Fibroblast of skin of left quadriceps (primary cell): Measurements from ENCODE around the gene NFE2.
"Not testable (repeated sequence)": the region's sequence is repeated elsewhere in the genome, so short reads cannot be mapped to it uniquely, and the experiment has no call there.

Experiments
- DNase-seq, 2 experiments: peaks; one replicate each; pipeline ENCODE4 v3.0.0-alpha.2; 2013; ENCODE audit warnings: low read depth in 2 of 2

Gene NFE2

DNA sequence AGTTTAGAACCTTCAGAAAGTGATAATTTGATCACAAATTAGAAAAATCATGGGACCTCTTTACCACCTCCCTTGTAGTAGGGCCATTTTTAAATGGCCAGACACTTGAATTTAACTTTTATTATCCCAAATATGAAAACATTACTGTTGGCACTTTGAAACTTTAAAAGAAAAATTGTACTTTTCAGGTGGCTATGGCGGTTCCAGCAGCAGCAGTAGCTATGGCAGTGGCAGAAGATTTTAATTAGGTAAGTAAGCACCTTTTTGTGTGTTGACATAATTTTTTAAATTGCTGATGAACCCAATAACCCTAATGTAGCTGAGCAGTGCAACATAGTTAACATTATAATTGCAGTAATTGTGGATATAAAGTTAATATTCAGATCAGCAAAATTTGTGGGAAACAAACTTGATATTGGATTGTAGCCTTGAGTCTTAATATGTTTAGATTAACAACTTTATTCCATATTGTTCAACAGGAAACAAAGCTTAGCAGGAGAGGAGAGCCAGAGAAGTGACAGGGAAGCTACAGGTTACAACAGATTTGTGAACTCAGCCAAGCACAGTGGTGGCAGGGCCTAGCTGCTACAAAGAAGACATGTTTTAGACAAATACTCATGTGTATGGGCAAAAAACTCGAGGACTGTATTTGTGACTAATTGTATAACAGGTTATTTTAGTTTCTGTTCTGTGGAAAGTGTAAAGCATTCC lies 16.6 kb downstream of the NFE2 start:
- DNase-seq: not testable (repeated sequence)

DNA sequence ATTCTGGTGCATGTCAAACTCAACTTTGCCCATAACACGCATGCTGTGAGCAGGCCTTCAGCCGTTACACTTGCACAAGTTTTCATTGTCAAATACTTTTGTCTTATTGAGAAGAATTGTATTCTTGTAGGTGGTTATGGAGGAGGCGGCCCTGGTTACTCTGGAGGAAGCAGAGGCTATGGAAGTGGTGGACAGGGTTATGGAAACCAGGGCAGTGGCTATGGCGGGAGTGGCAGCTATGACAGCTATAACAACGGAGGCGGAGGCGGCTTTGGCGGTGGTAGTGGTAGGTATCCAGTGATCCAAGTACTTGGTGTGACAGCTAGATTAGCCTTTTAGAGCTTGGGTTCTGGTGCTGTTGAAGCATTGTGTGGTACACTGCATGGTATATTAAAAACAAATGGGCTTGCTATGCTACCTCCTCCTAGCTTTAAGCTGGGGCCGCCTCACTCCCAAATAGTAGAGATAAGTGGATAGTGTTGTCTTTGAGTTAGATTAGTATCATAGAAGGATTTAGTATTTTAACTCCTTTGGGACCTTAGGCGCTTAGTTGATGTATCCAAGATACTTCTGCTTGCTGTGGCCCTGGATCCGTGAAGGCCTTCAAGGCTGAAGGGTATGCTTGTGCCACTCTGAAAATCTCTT lies 17.7 kb downstream of the NFE2 start:
- no peak for DNase-seq

DNA sequence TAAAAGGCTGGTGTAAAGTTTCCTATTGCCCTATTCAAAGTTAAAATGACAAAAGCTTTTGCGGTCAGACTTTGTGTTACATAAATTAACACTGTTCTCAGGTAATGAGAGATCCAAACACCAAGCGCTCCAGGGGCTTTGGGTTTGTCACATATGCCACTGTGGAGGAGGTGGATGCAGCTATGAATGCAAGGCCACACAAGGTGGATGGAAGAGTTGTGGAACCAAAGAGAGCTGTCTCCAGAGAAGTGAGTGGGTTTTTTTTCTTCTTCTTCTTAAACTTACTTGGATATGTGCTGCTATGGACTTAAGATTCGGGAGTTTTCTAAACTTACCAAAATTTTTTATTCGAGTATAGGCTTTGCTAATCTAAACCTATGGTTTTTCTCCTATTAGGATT lies 19.1 kb downstream of the NFE2 start:
- DNase-seq: not testable (repeated sequence)

DNA sequence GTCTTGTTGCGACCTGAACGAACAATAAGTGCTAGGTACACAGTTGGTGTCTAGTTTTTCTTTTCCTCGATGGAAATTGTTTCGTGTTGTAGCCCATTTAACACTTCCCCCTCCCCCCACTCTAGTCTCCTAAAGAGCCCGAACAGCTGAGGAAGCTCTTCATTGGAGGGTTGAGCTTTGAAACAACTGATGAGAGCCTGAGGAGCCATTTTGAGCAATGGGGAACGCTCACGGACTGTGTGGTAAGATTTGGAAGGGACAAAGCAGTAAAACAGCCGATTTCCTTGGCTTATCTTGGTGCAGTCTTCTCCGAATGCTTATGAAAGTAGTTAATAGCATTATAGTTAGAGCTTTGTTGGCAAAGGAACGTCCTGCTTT lies 19.6 kb downstream of the NFE2 start:
- not testable (repeated sequence) for DNase-seq

DNA sequence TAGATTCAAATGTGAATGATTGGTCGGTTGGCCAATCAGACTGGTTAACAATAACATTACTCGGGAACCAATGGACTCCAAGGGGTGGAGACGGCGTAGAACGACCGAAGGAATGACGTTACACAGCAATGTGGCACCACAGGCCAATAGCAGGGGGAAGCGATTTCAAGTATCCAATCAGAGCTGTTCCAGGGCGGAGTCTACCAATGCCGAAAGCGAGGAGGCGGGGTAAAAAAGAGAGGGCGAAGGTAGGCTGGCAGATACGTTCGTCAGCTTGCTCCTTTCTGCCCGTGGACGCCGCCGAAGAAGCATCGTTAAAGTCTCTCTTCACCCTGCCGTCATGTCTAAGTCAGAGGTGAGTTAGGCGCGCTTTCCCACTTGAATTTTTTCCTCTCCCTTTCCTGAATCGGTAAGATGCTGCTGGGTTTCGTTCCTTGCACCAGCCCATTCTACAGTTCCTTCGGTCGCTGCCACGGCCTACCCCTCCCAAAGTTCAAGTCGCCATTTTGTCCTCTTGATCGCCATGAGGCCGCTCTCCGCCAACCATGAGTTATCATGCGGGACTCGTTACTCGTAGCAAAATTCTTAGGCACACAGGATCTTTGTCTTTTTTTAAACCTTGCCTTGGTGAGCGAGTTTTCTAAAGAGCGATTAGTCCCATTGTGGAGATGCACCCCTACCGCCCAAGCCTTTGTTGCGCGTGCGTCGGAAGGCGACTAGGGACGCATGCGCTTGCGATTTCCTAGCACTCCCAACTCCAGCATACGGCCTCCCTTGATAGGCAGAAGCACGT lies 20.2 kb downstream of the NFE2 start, which contains the start of gene HNRNPA1:
Gene HNRNPA1 (plus strand): TSS at position 259 of the 793 bp plus-strand sequence. CDS start 82 bp downstream, at position 341.
- DNase-seq: peak; percentile 100

DNA sequence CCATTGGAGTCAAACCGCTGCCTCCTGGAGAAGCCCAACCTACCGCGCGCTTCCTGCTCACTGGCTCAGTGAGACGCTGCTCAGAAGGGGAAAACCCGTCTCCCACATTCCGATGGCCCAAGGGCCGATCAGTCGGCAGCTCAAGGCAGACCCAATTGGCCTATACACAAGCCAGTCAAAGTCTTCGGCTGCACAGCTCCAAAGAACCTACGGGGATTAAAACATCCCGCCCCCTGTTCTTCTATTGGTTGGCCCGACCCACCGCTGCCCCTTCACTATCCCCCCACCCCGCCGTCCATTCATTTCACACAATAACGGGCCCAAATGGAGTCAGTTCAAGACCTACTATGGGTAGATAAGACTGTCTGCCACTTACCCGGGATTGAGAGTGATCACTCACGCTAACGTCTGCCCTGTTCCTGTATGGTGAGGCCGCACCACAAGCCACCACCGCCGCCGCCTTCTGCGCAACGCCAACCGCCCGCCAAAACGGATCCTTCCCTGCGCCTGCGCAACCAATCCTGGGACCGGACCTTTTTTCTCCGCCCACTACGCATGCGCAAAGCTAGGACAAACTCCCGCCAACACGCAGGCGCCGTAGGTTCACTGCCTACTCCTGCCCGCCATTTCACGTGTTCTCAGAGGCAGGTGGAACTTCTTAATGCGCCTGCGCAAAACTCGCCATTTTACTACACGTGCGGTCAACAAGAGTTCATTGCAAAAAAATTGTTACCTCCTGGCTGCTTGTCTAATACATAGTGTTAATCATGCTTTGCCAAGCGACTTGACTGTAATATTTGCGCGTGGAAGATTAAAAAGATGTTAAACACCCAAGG lies 21.0 kb downstream of the NFE2 start, which contains the start of gene CBX5:
Gene CBX5 (minus strand): TSS at position 491 of the 836 bp plus-strand sequence. CDS start 22,472 bp downstream, outside the sequence.
- peak; percentile 100 for DNase-seq

DNA sequence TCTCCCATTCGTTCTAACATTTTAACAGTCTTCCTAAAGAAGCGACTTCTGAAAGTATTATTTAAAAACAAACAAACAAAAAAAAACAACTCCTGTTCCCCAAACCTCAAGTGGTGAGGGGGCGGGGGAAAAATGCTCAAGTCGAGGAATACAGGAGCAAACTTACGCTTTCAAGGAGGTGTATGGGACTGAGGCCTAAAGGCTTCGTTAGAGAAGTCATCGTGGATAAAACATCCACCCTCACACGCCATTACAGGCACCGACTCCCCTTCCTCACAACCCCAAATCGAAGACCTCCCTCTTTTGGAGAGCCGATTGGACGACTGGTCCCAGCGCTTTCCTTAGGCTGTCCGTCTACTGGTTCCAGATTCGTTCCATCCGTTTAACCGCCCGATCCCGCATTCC lies 21.6 kb downstream of the NFE2 start:
- no peak for DNase-seq

DNA sequence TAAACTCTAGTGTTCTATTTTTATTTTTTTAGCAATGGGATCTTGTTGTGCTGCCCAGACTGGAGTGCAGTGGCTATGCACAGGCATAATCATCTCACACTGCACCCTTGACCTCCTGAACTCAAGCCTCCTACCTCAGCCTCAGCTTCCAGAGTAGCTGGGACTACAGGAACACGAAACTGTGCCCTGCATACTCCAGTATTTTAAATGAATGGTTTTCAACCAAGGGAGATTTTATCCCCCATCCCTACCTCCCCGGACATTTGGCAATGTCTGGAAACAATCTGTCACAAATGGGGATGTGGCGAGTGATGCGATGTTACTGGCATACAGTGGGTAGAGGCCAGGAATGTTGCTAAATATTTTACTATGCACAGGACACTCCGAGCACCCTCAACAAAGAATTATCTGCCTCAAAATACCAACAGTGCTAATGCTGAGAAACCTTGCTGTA lies 23.0 kb downstream of the NFE2 start:
- peak; percentile 42 to 50 for DNase-seq

DNA sequence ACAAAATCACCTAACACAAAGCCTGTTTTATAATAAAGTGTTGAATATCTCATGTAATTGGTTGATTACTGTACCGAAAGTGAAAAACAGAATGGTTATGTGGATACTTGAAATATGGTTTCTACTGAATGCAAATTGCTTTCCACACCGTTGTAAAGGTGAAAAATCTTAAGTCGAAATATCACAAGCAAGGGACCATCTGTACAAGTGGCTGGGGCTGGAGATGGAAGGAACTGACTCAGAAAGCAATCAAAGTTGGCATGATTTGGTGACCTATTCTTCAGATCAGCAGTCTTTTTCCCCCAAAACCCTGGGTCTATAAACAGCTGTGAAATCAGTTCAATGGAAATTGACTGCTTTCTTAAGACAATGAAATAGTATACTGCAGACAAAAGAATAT lies 24.4 kb downstream of the NFE2 start:
- no peak for DNase-seq

DNA sequence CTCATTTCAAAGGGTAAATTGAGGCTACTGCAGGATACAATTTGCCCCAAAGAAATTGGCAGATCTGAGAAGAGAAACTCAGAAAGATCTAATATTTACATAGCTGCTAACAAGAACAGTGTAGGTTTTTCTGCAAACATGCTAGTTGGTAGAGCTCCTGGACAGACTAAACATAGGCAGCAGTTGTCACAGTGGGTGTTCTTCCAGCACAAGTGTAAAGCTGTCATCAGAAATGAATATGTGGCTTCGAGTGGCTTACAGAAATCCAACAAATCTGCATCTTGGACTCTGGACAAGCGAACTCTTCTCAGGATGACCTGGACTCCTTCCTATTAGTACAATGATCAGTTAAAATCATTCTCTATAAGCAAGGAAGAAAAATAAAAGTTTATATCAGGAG lies 26.8 kb downstream of the NFE2 start:
- no peak for DNase-seq

DNA sequence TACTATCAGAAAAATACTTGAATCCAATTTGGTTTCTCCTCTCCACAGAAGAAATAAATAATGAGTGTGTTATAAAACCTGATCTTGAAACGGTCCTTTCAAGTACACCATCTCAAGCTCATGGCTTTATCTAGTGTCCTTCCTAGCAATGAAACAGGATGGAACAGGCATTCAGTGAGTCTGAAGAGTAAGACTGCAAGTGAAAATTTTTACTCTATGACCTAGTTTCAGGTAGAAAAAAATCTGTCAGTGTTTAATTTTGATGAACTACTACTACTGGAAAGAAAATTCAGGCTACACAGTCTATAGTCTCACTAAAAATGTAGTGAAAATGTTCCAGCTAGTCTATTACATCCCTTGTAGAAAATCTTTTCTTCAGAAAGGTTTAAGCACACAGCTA lies 28.6 kb downstream of the NFE2 start:
- DNase-seq: no peak

DNA sequence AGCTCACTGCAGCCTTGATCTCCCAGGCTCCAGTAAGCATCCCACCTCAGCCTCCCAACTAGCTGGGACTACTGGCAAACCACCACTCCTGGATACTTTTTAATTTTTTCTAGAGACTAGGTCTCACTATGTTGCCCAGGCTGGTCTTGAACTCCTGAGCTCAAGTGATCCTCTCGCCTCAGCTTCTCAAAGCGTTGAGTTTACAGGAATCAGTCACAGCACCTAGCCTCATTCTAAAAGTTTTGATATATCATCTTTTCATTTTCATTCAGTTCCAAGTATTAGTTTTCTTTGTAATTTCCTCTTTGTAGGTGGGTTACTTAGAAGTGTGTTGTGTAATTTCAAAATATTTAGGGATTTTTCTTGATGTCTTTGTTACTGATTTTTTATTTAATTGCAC lies 30.5 kb downstream of the NFE2 start:
- DNase-seq: no peak

DNA sequence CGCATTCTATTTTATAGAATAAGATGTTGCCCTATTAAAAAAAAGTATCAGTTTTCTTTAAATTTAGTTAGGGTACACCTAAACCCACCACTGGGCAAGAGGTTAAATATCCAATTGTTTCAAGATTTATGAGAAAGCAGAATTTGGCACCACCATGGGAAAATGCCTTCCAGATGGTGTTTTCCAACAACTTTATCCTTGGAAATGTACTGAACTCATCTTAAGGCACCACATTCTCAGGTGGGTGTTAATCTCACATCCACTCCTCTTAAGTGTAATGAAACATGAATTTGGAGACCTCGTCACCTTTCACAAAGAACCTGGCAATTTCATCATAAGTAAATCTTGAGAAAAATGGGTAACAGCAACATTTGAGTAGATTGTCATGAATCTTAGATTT lies 34.0 kb downstream of the NFE2 start:
- DNase-seq: no peak

DNA sequence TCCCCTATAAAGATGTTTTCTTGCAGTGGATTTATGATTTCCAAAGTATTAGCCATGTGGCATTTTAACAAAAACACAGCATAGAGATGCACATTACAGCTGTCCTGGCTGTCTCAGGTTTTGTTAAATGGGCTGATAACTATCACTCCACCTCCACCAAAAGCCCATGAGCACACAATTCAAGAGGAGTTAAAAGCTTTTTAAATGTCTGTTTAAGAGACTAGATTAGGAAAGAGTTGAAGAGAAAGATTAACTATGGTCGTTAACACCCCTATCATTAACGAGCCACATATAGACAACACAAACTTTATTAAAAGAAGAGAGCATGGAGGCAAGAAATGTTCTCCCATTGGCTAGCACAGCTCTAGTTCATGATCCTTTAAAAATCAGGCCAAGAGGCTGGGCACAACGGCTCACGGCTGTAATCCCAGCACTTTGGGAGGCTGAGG lies 35.4 kb downstream of the NFE2 start:
- DNase-seq: no peak

DNA sequence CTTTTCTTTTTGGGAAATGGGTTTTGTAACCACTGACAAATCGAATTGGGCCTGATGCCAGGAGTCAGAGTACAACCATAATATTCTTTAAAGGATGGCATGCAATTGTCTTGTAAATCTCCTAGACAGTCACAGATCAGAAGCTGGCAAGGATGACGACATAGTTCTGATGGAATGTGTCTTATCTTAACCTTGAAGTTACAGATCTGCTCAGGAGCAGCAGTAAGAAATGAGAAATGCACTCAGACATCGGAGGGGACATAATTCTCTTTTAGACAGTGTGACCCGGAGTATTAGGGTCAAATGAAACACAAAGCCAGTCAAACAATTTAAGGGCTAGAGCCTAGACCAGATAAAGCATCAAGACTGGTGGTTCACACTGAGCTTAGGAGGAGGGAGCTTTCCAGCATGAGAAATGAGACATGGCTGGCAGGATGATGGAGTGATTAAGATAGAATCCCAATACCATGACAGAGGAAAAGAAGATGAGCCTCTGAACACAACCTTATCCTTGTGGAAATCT lies 38.4 kb downstream of the NFE2 start:
- peak in 1 of 2 experiments; percentile 31 for DNase-seq

DNA sequence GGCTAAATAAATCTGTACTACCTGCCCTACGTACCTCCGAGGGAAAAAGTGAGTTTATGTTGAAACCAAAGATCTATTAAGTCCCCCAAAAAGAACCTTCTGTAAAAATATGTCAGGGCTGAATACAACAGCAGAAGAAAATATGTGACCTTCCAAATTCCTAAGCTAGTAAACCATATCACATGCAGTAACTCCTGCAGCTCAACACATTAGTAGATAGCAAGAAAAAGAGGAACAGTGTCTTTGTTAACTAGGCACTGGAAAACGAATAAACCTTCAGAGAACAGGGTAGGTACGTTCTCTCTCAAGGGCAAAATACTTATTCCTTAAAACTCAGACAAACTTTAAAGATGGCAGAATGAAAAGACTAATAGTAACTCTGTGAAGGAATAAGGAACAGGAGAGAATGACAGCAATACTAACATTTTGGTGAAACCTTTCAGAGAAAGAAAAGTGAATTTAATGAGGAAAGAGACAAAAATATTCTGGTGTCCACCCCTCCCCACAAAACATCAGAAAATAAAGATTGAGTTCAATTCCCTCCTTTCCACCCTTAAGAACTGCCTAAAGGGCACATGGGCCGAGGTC lies 38.9 kb downstream of the NFE2 start:
- no peak for DNase-seq

DNA sequence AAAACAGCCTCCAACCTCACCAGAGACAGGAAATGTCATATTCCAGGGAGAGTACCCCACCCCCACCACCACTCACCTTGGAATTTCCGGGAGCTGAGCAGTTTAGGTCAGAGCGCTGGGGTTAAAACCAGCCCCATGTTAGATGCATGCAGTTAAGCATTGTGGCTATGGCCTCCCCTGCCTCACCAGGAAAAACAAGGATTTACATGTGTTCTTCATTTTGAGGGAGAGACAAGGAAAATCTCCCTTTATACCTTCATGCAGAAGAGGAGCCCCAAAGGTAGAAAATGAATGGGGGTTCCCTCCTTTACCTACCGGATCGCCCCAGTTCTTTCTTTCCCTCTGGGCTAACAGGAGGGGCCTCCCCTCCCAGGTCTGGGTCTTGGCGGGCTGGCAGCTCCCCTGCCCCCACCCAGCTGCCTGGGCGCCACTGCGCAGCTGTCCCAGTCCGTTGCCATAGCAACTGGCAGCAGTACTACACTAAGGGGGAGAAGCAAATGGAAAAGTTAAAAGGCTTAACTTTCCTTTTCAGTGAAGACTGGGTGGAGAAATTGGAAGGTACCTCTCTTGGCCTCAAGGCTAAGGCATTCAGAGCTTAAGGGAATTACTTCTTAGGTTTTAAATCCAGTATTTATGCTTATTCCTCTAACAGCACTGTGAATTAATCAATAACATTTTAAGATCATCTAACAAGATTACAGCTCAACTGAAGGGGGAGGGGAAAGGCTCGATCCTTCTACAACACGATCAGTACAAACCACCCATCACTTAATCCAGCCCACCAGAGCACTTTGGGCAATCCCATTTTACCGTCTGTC lies 41.4 kb downstream of the NFE2 start:
- peak; percentile 82 to 83 for DNase-seq

DNA sequence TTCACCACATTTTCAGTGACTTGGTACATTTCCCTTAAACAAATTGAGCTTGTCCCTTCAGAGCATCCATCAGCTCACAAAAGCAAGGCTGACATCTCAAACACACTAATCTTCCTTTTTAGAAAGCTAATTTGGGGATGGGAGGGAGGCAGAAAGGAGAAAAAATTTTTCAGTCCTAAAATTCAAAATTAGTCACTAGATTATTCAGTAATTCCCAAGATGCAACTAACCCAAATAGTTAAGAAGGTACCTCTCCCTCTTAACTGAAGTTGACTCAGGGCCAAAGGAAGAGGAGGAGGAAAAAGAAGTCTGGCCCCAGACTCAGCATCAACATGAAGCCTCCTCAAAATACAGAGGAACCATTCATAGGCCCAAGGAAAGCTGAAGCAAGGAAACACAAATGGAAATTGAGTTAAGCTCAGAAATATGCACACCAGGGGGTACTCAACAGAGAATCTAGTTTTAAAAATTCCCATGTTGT lies 42.6 kb downstream of the NFE2 start:
- DNase-seq: peak; percentile 38

DNA sequence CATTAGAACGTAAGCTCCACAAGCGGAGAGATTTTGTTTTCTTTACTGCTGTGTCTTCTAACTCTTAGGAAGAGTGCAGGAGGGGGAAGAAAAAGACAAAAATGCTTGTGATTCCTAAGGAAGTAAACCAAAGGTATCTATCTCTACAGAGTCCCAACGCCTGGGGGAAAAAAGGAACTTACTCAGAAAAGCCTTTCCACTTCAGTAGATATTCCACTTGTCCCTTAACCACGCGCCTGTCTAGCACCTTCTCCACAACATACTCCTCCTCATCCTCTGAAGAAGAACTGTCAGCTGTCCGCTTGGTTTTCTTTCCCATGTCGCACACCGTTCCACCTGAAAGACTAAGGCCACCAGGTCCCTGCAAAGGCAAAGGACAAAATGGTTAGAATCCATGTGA lies 43.5 kb downstream of the NFE2 start:
- no peak for DNase-seq

DNA sequence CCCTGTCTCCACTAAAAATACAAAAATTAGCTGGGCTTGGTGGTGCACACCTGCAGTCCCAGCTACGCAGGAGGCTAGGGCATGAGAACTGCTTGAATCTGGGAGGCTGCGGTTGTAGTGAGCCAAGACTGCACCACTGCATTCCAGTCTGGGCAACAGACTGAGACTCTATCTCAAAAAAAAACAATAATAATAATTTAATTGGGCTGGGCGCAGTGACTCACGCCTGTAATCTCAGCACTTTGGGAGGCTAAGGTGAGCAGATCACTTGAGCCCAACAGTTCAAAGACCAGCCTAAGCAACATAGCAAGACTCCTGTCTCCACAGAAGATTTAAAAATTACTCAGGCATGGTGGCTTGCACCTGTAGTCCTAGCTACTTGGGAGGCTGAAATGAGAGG lies 47.6 kb downstream of the NFE2 start:
- DNase-seq: no peak
